ENCODE data around the gene EFNB2.

EFNB2 gene

GRCh38 chr13:106535552-106536243, at the start of gene EFNB2:
Gene EFNB2, minus strand, starts transcription at chr13:106535662. Its CDS starts 698 bp downstream, at chr13:106534964.
- Histone ChIP-seq H3K27ac (peak within 1 kb of the TSS; percentile 52), H3K27me3 (ENCODE audit: insufficient read depth, low read depth, severe bottlenecking) (peaks cover 17% of the 10 kb centered on the region), H3K4me3 (ENCODE audit: low read depth, low read length) (peak within 1 kb of the TSS; percentile 60), H3K9me3 (ENCODE audit: severe bottlenecking) (no peaks in the 10 kb centered on the region), H3K36me3 (peaks cover 4% of the 10 kb centered on the region)
- TF ChIP-seq CTCF (IDR thresholded peaks at IDR 0.05; ENCODE audit: low read depth, low read length), result peak; percentile 23; the same call in 1 of the 2 replicates
- DNase-seq, result peak; percentile 96

- peaks cover 15% of the 10 kb centered on the region for H3K9me3 ChIP-seq (ENCODE audit: severe bottlenecking)
- no peak overlapping the region for H3K4me3 ChIP-seq (ENCODE audit: low read depth, low read length)
- no peaks in the 10 kb centered on the region for H3K27me3 ChIP-seq (ENCODE audit: insufficient read depth, low read depth, severe bottlenecking)
- TF ChIP-seq CTCF (IDR thresholded peaks at IDR 0.05; ENCODE audit: low read depth, low read length), result no peak
- no peak for DNase-seq
- H3K27ac ChIP-seq, result no peak overlapping the region
- no peaks in the 10 kb centered on the region for H3K36me3 ChIP-seq
These were observed 45.8 kb upstream of the EFNB2 start for GRCh38 chr13:106581225-106581624.

- Histone ChIP-seq H3K4me3 (ENCODE audit: low read depth, low read length) (no peak overlapping the region), H3K27me3 (ENCODE audit: insufficient read depth, low read depth, severe bottlenecking) (no peaks in the 10 kb centered on the region), H3K27ac (no peak overlapping the region), H3K36me3 (no peaks in the 10 kb centered on the region), H3K9me3 (ENCODE audit: severe bottlenecking) (no peaks in the 10 kb centered on the region)
- no peak for TF ChIP-seq CTCF (IDR thresholded peaks at IDR 0.05; ENCODE audit: low read depth, low read length)
- DNase-seq, result no peak
These were observed 40.4 kb upstream of the EFNB2 start for GRCh38 chr13:106575896-106576295.

GRCh38 chr13:106573868-106574267, 38.4 kb upstream of the EFNB2 start:
- H3K27ac ChIP-seq, result no peak overlapping the region
- DNase-seq, result no peak
- no peak for TF ChIP-seq CTCF (IDR thresholded peaks at IDR 0.05; ENCODE audit: low read depth, low read length)
- no peaks in the 10 kb centered on the region for H3K27me3 ChIP-seq (ENCODE audit: insufficient read depth, low read depth, severe bottlenecking)
- H3K9me3 ChIP-seq (ENCODE audit: severe bottlenecking), result no peaks in the 10 kb centered on the region
- H3K4me3 ChIP-seq (ENCODE audit: low read depth, low read length), result no peak overlapping the region
- H3K36me3 ChIP-seq, result no peaks in the 10 kb centered on the region

- no peaks in the 10 kb centered on the region for H3K27me3 ChIP-seq (ENCODE audit: insufficient read depth, low read depth, severe bottlenecking)
These were observed 37.9 kb upstream of the EFNB2 start for GRCh38 chr13:106573284-106573846.

More at GRCh38 chr13:106573284-106573846, 37.9 kb upstream of the EFNB2 start:
- no peaks in the 10 kb centered on the region for H3K9me3 ChIP-seq (ENCODE audit: severe bottlenecking)
- H3K36me3 ChIP-seq, result no peaks in the 10 kb centered on the region
- no peak for TF ChIP-seq CTCF (IDR thresholded peaks at IDR 0.05; ENCODE audit: low read depth, low read length)
- DNase-seq, result no peak
- no peak overlapping the region for H3K4me3 ChIP-seq (ENCODE audit: low read depth, low read length)
- no peak overlapping the region for H3K27ac ChIP-seq
